Measurements from ENCODE around the gene FXYD2. TPM values are rescaled to one million over a fixed set of nuclear protein-coding genes. Genes with fewer than 3 reads are reported as not detected.

Gene FXYD2
- total RNA-seq, 1 experiment from 2014 or later, result 0.66 TPM

GRCh38 chr11:117794135-117794534, 30.4 kb downstream of the FXYD2 start:
- no peak for DNase-seq
- Histone ChIP-seq H3K36me3 (replicated peaks; ENCODE audit: control insufficient read depth, insufficient read depth, low read length) (no peaks in the 10 kb centered on the region), H3K4me3 (ENCODE audit: insufficient read depth, low read depth, low read length) (no peak overlapping the region), H3K27me3 (ENCODE audit: control insufficient read depth, insufficient read depth, low read length) (peaks cover 56% of the 10 kb centered on the region)

GRCh38 chr11:117793583-117793982, 31.0 kb downstream of the FXYD2 start:
- peaks cover 50% of the 10 kb centered on the region for H3K27me3 ChIP-seq (ENCODE audit: control insufficient read depth, insufficient read depth, low read length)
- no peak for DNase-seq
- H3K4me3 ChIP-seq (ENCODE audit: insufficient read depth, low read depth, low read length), result no peak overlapping the region

GRCh38 chr11:117792992-117793391, 31.6 kb downstream of the FXYD2 start:
- H3K4me3 ChIP-seq (ENCODE audit: insufficient read depth, low read depth, low read length), result no peak overlapping the region
- peaks cover 44% of the 10 kb centered on the region for H3K27me3 ChIP-seq (ENCODE audit: control insufficient read depth, insufficient read depth, low read length)

More at GRCh38 chr11:117793583-117793982, 31.0 kb downstream of the FXYD2 start:
- H3K36me3 ChIP-seq (replicated peaks; ENCODE audit: control insufficient read depth, insufficient read depth, low read length), result no peaks in the 10 kb centered on the region

GRCh38 chr11:117792241-117792640, 32.3 kb downstream of the FXYD2 start:
- no peak for DNase-seq
- no peak overlapping the region for H3K4me3 ChIP-seq (ENCODE audit: insufficient read depth, low read depth, low read length)
- H3K27me3 ChIP-seq (ENCODE audit: control insufficient read depth, insufficient read depth, low read length), result peaks cover 37% of the 10 kb centered on the region
- no peaks in the 10 kb centered on the region for H3K36me3 ChIP-seq (replicated peaks; ENCODE audit: control insufficient read depth, insufficient read depth, low read length)

More at GRCh38 chr11:117792992-117793391, 31.6 kb downstream of the FXYD2 start:
- DNase-seq, result no peak
- no peaks in the 10 kb centered on the region for H3K36me3 ChIP-seq (replicated peaks; ENCODE audit: control insufficient read depth, insufficient read depth, low read length)

GRCh38 chr11:117790279-117790678, 34.3 kb downstream of the FXYD2 start:
- no peak overlapping the region for H3K4me3 ChIP-seq (ENCODE audit: insufficient read depth, low read depth, low read length)
- peaks cover 17% of the 10 kb centered on the region for H3K27me3 ChIP-seq (ENCODE audit: control insufficient read depth, insufficient read depth, low read length)
- no peaks in the 10 kb centered on the region for H3K36me3 ChIP-seq (replicated peaks; ENCODE audit: control insufficient read depth, insufficient read depth, low read length)
- no peak for DNase-seq

- H3K27me3 ChIP-seq (ENCODE audit: control insufficient read depth, insufficient read depth, low read length), result peaks cover 7% of the 10 kb centered on the region
- H3K36me3 ChIP-seq (replicated peaks; ENCODE audit: control insufficient read depth, insufficient read depth, low read length), result no peaks in the 10 kb centered on the region
- no peak overlapping the region for H3K4me3 ChIP-seq (ENCODE audit: insufficient read depth, low read depth, low read length)
- DNase-seq, result no peak
These were observed 35.3 kb downstream of the FXYD2 start for GRCh38 chr11:117789241-117789640.

GRCh38 chr11:117786135-117786870, 38.2 kb downstream of the FXYD2 start:
- no peaks in the 10 kb centered on the region for H3K27me3 ChIP-seq (ENCODE audit: control insufficient read depth, insufficient read depth, low read length)
- no peak for DNase-seq
- H3K4me3 ChIP-seq (ENCODE audit: insufficient read depth, low read depth, low read length), result no peak overlapping the region
- H3K36me3 ChIP-seq (replicated peaks; ENCODE audit: control insufficient read depth, insufficient read depth, low read length), result no peaks in the 10 kb centered on the region

GRCh38 chr11:117782101-117782500, 42.4 kb downstream of the FXYD2 start:
- Histone ChIP-seq H3K36me3 (replicated peaks; ENCODE audit: control insufficient read depth, insufficient read depth, low read length) (no peaks in the 10 kb centered on the region), H3K27me3 (ENCODE audit: control insufficient read depth, insufficient read depth, low read length) (no peaks in the 10 kb centered on the region), H3K4me3 (ENCODE audit: insufficient read depth, low read depth, low read length) (no peak overlapping the region)
- no peak for DNase-seq

- H3K4me3 ChIP-seq (ENCODE audit: insufficient read depth, low read depth, low read length), result no peak overlapping the region
- no peaks in the 10 kb centered on the region for H3K27me3 ChIP-seq (ENCODE audit: control insufficient read depth, insufficient read depth, low read length)
- no peak for DNase-seq
- no peaks in the 10 kb centered on the region for H3K36me3 ChIP-seq (replicated peaks; ENCODE audit: control insufficient read depth, insufficient read depth, low read length)
These were observed 42.9 kb downstream of the FXYD2 start for GRCh38 chr11:117781627-117782026.

GRCh38 chr11:117780456-117780855, 44.1 kb downstream of the FXYD2 start:
- Histone ChIP-seq H3K27me3 (ENCODE audit: control insufficient read depth, insufficient read depth, low read length) (no peaks in the 10 kb centered on the region), H3K36me3 (replicated peaks; ENCODE audit: control insufficient read depth, insufficient read depth, low read length) (no peaks in the 10 kb centered on the region), H3K4me3 (ENCODE audit: insufficient read depth, low read depth, low read length) (no peak overlapping the region)
- peak; percentile 46 for DNase-seq

GRCh38 chr11:117774553-117774952, 50.0 kb downstream of the FXYD2 start:
- Histone ChIP-seq H3K27me3 (ENCODE audit: control insufficient read depth, insufficient read depth, low read length) (no peaks in the 10 kb centered on the region), H3K4me3 (ENCODE audit: insufficient read depth, low read depth, low read length) (no peak overlapping the region), H3K36me3 (replicated peaks; ENCODE audit: control insufficient read depth, insufficient read depth, low read length) (no peaks in the 10 kb centered on the region)
- DNase-seq, result no peak

GRCh38 chr11:117772360-117772759, 52.2 kb downstream of the FXYD2 start:
- Histone ChIP-seq H3K27me3 (ENCODE audit: control insufficient read depth, insufficient read depth, low read length) (no peaks in the 10 kb centered on the region), H3K36me3 (replicated peaks; ENCODE audit: control insufficient read depth, insufficient read depth, low read length) (no peaks in the 10 kb centered on the region), H3K4me3 (ENCODE audit: insufficient read depth, low read depth, low read length) (no peak overlapping the region)
- no peak for DNase-seq

- no peak overlapping the region for H3K4me3 ChIP-seq (ENCODE audit: insufficient read depth, low read depth, low read length)
- H3K27me3 ChIP-seq (ENCODE audit: control insufficient read depth, insufficient read depth, low read length), result no peaks in the 10 kb centered on the region
- no peaks in the 10 kb centered on the region for H3K36me3 ChIP-seq (replicated peaks; ENCODE audit: control insufficient read depth, insufficient read depth, low read length)
- no peak for DNase-seq
These were observed 52.7 kb downstream of the FXYD2 start for GRCh38 chr11:117771841-117772240.

GRCh38 chr11:117771197-117771596, 53.3 kb downstream of the FXYD2 start:
- H3K4me3 ChIP-seq (ENCODE audit: insufficient read depth, low read depth, low read length), result no peak overlapping the region
- H3K36me3 ChIP-seq (replicated peaks; ENCODE audit: control insufficient read depth, insufficient read depth, low read length), result no peaks in the 10 kb centered on the region
- DNase-seq, result no peak
- no peaks in the 10 kb centered on the region for H3K27me3 ChIP-seq (ENCODE audit: control insufficient read depth, insufficient read depth, low read length)

GRCh38 chr11:117770061-117770460, 54.5 kb downstream of the FXYD2 start:
- Histone ChIP-seq H3K27me3 (ENCODE audit: control insufficient read depth, insufficient read depth, low read length) (no peaks in the 10 kb centered on the region), H3K36me3 (replicated peaks; ENCODE audit: control insufficient read depth, insufficient read depth, low read length) (no peaks in the 10 kb centered on the region), H3K4me3 (ENCODE audit: insufficient read depth, low read depth, low read length) (no peak overlapping the region)
- DNase-seq, result no peak

All from H7 (cell line).